GM12891 (cell line): ENCODE measurements around the gene ARHGEF19.
A peak's percentile ranks its signal among the peaks of the same experiment; 100 is the strongest.
"Not testable (repeated sequence)": the region's sequence is repeated elsewhere in the genome, so short reads cannot be mapped to it uniquely, and the experiment has no call there.

ENCODE experiments used
- DNase-seq: peaks from one replicate; pipeline ENCODE4 v3.0.0; 2011; ENCODE audit warnings: low spot score; ENCODE audit not compliant: insufficient read length
- FAIRE-seq: peaks from 2 replicates; lab custom pipeline; 2011; peaks lifted over from hg19 to GRCh38; lab: Jason Lieb, UNC
- PAX5 ChIP-seq: IDR thresholded peaks from 2 replicates; pipeline ENCODE4 v1.6.1; 2011; ENCODE audit warnings: low read length, moderate library complexity, mild to moderate bottlenecking; ENCODE audit not compliant: insufficient read depth, severe bottlenecking
- POLR2A ChIP-seq: IDR thresholded peaks from 2 replicates; pipeline ENCODE4 v1.6.1; 2011; ENCODE audit warnings: low read depth, low read length, control low read depth
- POLR2AphosphoS5 ChIP-seq: IDR thresholded peaks from 2 replicates; pipeline ENCODE4 v1.6.1; 2011; ENCODE audit warnings: low read depth, low read length, control low read depth
- POU2F2 ChIP-seq: IDR thresholded peaks from 2 replicates; pipeline ENCODE4 v1.6.1; 2011; ENCODE audit warnings: low read depth, mild to moderate bottlenecking, control low read depth, low read length, moderate library complexity
- SPI1 ChIP-seq: IDR thresholded peaks from 2 replicates; pipeline ENCODE4 v1.6.1; 2011; ENCODE audit warnings: low read depth, low read length, control low read depth
- TAF1 ChIP-seq: IDR thresholded peaks from 2 replicates; pipeline ENCODE4 v1.6.1; 2011; ENCODE audit warnings: low read depth, low read length, control low read depth

ARHGEF19 gene

DNA sequence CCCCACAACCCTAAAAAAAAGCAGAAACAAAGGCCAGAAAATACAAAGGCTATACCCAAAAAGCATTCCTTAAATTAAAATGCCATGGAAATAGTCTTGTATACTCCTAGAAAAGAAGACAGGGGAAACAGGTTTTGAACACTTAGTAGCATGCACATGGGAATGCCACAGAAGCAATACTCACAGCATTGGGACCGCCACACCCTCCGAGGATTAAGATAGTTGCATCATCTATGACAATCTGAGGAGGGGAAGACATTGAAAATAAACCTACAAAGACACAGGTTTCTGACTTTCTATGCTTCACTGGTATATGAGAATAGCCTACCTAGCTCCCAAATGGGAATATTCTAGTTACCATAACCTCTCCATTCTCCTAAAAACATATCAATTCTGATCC, 40.5 kb upstream of the ARHGEF19 start:
- TF ChIP-seq TAF1 = no peak
- no peak for TF ChIP-seq POLR2A
- TF ChIP-seq SPI1 = no peak
- no peak for TF ChIP-seq PAX5
- TF ChIP-seq POU2F2 = no peak
- no peak for TF ChIP-seq POLR2AphosphoS5
- FAIRE-seq (no peak), DNase-seq (no peak)

DNA sequence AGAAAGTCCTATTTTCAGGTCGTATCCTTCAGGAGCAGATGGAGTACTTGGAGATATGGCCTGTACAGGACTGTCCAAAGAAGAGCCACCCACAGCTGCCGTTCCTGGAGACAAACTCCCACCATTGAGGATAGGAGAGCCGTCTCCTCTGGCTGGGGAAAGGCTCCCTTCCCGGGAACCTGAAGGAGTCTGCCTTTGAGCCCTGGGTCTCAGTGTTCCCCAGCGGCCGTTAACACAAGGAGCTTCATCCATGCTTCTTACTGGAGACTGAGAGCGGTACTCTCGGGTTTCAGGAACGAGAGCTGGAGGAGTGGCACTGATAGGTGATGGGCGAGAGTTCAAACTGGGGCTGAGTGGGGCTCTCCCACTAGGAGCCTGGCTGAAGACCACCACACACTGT, 38.9 kb upstream of the ARHGEF19 start:
- DNase-seq (no peak), FAIRE-seq (no peak)
- TF ChIP-seq SPI1 (no peak), POU2F2 (no peak), TAF1 (no peak), POLR2AphosphoS5 (no peak), POLR2A (no peak), PAX5 (no peak)

DNA sequence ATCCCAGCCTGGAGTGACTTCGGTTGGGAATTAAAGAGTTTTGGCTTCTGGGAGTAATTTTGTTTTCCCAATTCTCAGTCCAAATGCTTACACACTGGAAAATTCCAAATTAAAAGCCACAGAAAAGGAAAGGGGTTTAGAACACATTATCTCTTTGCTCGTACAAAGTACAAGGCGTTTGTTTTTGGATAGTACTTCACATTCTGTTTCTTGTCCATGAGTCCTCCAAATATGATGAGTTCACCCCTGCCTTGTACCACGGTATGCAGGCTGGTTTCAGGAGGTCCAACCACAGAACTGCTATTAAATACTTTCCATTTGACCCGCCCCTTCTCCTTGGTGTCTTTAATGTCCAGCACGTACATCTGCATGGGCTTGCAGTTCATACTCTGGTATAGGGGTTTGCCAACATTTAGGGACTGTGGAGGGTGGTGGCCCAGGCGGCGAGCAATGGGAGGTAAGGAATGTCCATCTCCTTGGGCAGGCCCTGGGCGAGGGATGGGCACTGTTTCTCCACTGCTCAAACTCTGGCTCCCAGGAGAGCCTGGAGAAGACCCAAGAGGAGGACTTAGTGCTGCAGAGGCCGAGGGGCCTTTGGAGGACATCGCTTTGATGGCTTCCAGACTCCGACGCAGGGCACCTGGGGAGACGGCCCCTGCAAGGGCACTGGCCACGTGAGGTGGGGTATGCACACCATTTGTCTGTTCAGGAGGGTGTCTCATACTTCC, 38.2 kb upstream of the ARHGEF19 start:
- DNase-seq (no peak), FAIRE-seq (no peak)
- TF ChIP-seq PAX5 (no peak), SPI1 (no peak), POU2F2 (no peak), POLR2A (no peak), POLR2AphosphoS5 (no peak), TAF1 (no peak)

DNA sequence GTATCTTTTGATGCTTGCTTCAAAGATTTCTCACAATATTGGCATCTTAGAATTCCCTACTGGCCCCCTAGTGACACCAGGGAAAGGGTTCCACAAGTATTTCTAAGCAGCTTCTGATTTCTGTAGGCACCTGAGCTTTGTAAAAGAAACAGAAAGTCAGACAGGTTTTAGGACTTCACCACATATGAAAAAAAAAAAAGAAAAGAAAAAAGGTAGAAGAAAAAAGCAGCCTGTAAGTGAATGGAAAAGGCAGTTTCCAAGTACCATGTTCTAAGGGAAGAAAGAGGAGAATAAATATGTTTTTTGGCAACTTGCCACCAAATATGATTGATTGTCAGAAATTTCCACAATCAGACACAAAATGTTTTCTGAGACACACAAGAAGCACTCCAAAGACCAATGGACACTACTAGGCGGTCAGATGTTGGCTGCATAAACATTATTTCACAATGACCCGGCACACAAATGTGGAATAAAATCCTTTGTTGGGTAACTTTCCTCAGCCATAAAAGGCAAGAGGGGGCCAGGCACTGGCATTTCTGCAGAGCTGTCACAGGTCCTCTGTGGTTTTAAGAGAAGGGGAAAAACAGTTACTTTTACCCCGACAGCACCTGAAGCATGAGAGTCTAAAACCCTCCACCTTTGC, 37.3 kb upstream of the ARHGEF19 start:
- TF ChIP-seq POLR2A (no peak), SPI1 (no peak), POLR2AphosphoS5 (no peak), PAX5 (no peak), POU2F2 (no peak), TAF1 (no peak)
- FAIRE-seq (no peak), DNase-seq (no peak)

DNA sequence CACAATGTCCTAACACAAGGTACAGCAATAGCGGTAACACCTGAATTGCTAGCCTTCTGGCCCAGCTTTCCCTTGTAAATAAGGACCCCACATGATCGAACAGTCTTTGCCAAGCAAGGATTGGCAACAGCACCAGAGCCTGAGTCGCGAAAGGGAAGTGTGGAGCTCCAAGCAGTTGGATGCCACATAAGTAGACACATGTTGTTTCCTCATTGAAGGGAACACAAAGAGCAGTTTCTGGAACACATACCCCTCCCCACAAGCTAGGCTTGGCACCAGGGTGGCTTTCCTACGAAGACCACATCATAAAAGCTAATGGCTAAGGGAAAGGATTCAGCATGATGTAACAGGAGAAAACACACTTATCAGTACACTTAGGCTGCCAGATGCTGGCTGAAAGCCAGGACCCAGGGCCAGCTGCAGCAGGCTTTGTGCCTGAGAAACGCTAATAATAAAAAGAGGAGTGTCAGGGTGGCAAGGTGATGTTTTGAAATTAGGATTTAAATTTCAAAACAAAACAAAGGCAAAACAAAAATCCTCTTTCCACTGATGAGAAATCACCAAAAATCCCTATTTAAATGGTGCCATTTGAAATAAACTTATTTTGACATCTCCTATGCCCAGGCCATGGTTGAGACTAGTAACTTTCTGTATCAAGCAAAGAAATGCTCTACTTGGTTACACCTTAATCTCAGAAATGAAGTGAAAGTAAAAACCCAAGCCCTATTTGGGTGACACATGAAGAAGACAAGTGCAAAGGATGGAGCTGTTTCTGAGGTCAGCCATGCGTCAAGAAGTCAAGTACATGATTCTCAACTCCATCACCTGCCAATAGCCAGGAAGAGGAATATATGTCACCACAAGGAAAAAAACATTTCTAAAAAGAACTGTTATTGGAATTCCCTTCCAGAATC, 36.4 kb upstream of the ARHGEF19 start:
- FAIRE-seq (peak; percentile 87), DNase-seq (peak; percentile 56)
- TF ChIP-seq PAX5 = peak; percentile 62
- no peak for TF ChIP-seq POU2F2
- TF ChIP-seq POLR2A = no peak
- TF ChIP-seq SPI1 = 0 out of 2 replicates have a peak, but pooled peaks have one; percentile 2
- TF ChIP-seq TAF1 = no peak
- no peak for TF ChIP-seq POLR2AphosphoS5

DNA sequence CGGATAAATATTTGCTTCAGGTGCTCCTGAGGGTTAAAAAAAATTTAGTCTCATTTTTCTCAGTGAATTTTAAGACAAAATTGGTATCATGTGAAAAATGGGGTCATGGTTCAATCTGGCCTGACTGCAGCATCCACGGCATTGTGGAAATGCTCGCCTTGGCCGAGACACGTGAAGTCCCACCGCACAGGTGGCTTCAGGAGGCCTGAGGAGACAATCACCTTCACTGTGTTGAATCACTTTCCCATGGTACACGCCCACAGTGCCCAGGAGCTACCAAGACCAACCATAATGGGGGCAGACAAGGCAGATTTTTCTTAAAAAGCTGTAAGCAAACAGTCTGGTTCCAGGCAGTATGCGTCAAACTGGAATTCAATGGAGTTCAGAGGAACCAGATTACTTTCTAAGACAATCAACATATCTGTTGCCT, 35.6 kb upstream of the ARHGEF19 start:
- DNase-seq (no peak), FAIRE-seq (no peak)
- TF ChIP-seq POLR2AphosphoS5 = no peak
- TF ChIP-seq TAF1 = no peak
- no peak for TF ChIP-seq SPI1
- no peak for TF ChIP-seq PAX5
- TF ChIP-seq POU2F2 = no peak

DNA sequence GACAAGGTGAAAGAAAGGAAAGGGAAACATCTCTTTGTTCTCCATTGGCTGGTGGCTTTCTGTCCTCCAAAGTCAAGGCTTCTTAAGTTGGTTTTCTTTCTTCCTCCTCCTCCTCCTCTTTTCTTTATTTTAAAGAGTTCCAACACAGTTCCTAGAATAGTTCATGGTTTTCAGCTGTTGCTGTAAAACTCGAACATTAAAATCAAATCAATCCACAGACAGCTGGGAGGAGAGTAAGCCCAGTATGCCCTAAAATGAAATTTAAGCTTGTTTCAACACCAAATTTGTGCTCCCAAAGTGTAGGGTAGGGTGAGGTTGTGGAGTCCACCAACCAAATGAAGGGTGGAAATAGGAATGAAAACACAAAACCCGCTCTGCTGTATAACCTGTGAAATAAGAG, 35.0 kb upstream of the ARHGEF19 start:
- FAIRE-seq = no peak
- DNase-seq = no peak
- TF ChIP-seq SPI1 = no peak
- TF ChIP-seq POLR2A = no peak
- TF ChIP-seq PAX5 = no peak
- TF ChIP-seq POU2F2 = no peak
- TF ChIP-seq TAF1 = no peak
- TF ChIP-seq POLR2AphosphoS5 = no peak

DNA sequence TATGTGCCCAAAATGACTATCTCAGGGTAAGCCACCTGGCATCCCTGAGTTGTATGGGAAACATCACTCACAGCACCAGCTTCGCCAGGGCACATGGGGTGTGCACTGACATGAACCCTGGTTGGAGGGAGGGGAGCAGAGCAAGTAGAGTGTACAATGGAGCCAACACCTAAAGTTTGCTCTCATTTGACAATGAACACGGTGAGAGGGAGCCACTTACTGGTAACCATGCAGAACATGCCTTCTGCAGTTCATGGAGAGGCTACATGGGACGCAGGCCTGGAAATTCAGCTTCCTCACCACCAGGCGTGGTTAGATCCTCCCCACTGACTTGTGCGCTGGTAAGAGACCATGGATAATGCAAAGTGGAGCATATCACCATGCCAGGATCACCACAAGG, 34.5 kb upstream of the ARHGEF19 start:
- DNase-seq = no peak
- FAIRE-seq = no peak
- TF ChIP-seq POLR2A = no peak
- no peak for TF ChIP-seq POU2F2
- no peak for TF ChIP-seq TAF1
- no peak for TF ChIP-seq POLR2AphosphoS5
- no peak for TF ChIP-seq PAX5
- no peak for TF ChIP-seq SPI1

DNA sequence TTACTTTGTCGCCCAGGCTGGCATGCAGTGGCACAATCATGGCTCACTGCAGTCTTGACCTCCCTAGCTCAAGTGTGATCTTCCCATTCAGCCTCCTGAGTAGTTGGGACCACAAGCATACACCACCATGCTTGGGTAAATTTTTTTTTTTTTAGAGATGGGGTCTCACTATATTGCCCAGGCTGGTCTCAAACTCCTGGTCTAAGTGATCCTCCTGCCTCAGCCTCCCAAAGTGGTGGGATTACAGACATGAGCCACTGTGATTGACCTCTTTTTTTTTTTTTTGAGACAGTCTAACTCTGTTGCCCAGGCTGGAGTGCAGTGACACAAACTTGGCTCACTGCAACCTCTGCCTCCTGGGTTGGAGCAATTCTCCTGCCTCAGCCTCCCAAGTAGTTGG, 33.8 kb upstream of the ARHGEF19 start:
- DNase-seq, FAIRE-seq: not testable (repeated sequence)
